Measurements from ENCODE around the gene FOXQ1. TPM values are rescaled to one million over a fixed set of nuclear protein-coding genes. Genes with fewer than 3 reads are reported as not detected.

FOXQ1 gene
- total and polyA plus RNA-seq, 2 of the 13 experiments (the other 11 are each of a cell fraction or from before 2014, with no cell fraction given): 35.2 to 39.8 TPM

DNA sequence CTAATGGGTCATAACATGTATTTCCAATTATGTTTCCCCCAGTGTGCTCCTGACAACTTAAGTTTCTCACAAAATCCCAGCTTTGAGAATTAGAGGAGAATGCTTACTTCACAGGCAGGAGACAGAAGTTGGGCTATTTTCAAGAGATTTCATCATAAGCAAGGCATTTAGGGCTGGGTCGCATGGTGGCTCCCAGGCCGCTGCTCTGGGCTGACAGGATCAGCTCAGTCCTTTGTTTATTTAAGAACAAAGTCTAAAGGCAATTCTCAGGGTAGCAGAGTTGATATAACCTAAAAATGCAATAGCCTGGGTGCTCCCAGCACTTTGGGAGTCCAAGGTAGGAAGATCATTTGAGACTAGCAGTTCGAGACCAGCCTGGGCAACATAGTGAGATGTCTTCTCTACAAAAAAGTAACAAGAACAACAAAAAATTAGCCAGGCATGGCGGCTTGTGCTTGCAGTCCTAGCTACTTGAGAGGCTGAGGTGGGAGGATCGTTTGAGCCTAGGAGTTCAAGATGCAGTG lies 10.9 kb downstream of the FOXQ1 start (continued):
- TF ChIP-seq EED (CRISPR knock-in tag; IDR thresholded peaks at IDR 0.05) (no peak), NCOA5 (CRISPR knock-in tag; IDR thresholded peaks at IDR 0.05) (no peak), ZNF678 (CRISPR knock-in tag; IDR thresholded peaks at IDR 0.05) (no peak), HMG20A (CRISPR knock-in tag; IDR thresholded peaks at IDR 0.05; ENCODE audit: borderline replicate concordance) (peak; percentile 81), RBM22 (optimal IDR thresholded peaks at IDR 0.05; ENCODE audit: low read length) (no peak), KLF16 (CRISPR knock-in tag; IDR thresholded peaks at IDR 0.05) (peak in 1 of 2 experiments; percentile 65; a peak in 2 of 4 replicates), ZNF121 (CRISPR knock-in tag; IDR thresholded peaks at IDR 0.05) (0 out of 2 replicates have a peak, but pooled peaks have one; percentile 27), ZBTB8A (CRISPR knock-in tag; IDR thresholded peaks at IDR 0.05; ENCODE audit: borderline replicate concordance, low read depth) (no peak), ZNF367 (CRISPR knock-in tag; IDR thresholded peaks at IDR 0.05; ENCODE audit: borderline replicate concordance) (no peak), ZFP1 (CRISPR knock-in tag; IDR thresholded peaks at IDR 0.05) (0 out of 2 replicates have a peak, but pooled peaks have one; percentile 30), FOSL2 (CRISPR knock-in tag; IDR thresholded peaks at IDR 0.05) (peak; percentile 87), ONECUT2 (CRISPR knock-in tag; IDR thresholded peaks at IDR 0.05) (peak; percentile 37; the same call in 1 of the 2 replicates), RBM39 (IDR thresholded peaks at IDR 0.05; ENCODE audit: low read depth, low read length, poor library complexity, severe bottlenecking) (no peak), ZMYM3 (CRISPR knock-in tag; IDR thresholded peaks at IDR 0.05) (peak; percentile 90), POGZ (CRISPR knock-in tag; IDR thresholded peaks at IDR 0.05) (peak; percentile 77), ZNF709 (CRISPR knock-in tag; IDR thresholded peaks at IDR 0.05) (no peak), WIZ (CRISPR knock-in tag; IDR thresholded peaks at IDR 0.05) (no peak), SP140L (CRISPR knock-in tag; IDR thresholded peaks at IDR 0.05; ENCODE audit: borderline replicate concordance) (no peak), ELF1 (CRISPR knock-in tag; IDR thresholded peaks at IDR 0.05) (0 out of 2 replicates have a peak, but pooled peaks have one; percentile 13), ZNF550 (CRISPR knock-in tag; IDR thresholded peaks at IDR 0.05; ENCODE audit: borderline replicate concordance) (no peak), SOX6 (IDR thresholded peaks at IDR 0.05) (no peak), SOX6 (CRISPR knock-in tag; IDR thresholded peaks at IDR 0.05) (peak; percentile 88), ZSCAN22 (CRISPR knock-in tag; IDR thresholded peaks at IDR 0.05) (no peak; the same call in 1 of the 2 replicates), RFXAP (CRISPR knock-in tag; IDR thresholded peaks at IDR 0.05; ENCODE audit: borderline replicate concordance) (no peak)
- TF ChIP-seq, protein P1, sequence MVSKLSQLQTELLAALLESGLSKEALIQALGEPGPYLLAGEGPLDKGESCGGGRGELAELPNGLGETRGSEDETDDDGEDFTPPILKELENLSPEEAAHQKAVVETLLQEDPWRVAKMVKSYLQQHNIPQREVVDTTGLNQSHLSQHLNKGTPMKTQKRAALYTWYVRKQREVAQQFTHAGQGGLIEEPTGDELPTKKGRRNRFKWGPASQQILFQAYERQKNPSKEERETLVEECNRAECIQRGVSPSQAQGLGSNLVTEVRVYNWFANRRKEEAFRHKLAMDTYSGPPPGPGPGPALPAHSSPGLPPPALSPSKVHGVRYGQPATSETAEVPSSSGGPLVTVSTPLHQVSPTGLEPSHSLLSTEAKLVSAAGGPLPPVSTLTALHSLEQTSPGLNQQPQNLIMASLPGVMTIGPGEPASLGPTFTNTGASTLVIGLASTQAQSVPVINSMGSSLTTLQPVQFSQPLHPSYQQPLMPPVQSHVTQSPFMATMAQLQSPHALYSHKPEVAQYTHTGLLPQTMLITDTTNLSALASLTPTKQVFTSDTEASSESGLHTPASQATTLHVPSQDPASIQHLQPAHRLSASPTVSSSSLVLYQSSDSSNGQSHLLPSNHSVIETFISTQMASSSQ (IDR thresholded peaks at IDR 0.05; ENCODE audit: low read depth): peak; percentile 60
- TF ChIP-seq, protein P1 (CRISPR knock-in tag; IDR thresholded peaks at IDR 0.05; ENCODE audit: borderline replicate concordance): no peak
- TF ChIP-seq, protein P2, sequence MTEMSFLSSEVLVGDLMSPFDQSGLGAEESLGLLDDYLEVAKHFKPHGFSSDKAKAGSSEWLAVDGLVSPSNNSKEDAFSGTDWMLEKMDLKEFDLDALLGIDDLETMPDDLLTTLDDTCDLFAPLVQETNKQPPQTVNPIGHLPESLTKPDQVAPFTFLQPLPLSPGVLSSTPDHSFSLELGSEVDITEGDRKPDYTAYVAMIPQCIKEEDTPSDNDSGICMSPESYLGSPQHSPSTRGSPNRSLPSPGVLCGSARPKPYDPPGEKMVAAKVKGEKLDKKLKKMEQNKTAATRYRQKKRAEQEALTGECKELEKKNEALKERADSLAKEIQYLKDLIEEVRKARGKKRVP (CRISPR knock-in tag; IDR thresholded peaks at IDR 0.05): peak in 1 of 2 experiments; percentile 97; a peak in 2 of 4 replicates
